Upper lobe of left lung (tissue), 4 donors: ENCODE results near the gene CHST11.

Experiments used
- CTCF ChIP-seq, 6 experiments: fragments of 450-650 bp in 4 of 6; fragments of 200-600 bp in 2 of 6; sonication (generic) in 2 of 6; IDR thresholded peaks; one replicate each; pipeline ENCODE4 v1.5.1; 2016 to 2019; ENCODE audit warnings: antibody characterized with exemption in 6 of 6
- POLR2A ChIP-seq, 4 donors: fragments of 450-650 bp; IDR thresholded peaks; one replicate each; pipeline ENCODE4 v1.5.1; 2016 to 2017; ENCODE audit warnings: antibody characterized with exemption in 4 of 4, mild to moderate bottlenecking in 2 of 4
- POLR2AphosphoS5 ChIP-seq, 2 donors: sonication (generic); formaldehyde crosslinking; IDR thresholded peaks; one replicate each; pipeline ENCODE4 v1.5.1; 2017; ENCODE audit warnings: antibody characterized with exemption in 2 of 2

DNA sequence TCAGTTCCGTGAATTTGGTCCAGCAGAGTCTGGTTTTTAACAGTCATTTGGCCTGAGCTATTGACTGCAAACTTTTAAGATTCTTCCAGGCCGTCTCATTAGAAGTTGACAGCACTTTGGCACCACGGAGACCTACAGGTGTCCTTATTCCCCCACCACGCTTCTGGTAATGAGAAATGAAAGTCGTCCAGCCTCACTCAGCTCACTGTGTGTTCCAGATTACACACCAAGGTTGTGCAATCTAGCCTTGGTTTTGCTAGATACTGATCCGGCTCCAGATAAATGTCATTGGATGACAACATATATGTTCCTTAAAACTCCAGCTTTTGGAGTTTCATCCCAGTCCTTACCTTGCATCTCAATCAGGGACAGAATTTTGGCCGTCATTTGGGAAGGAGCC is 210.4 kb downstream of the CHST11 start:
- TF ChIP-seq CTCF (IDR thresholded peaks at IDR 0.05) (no peak), POLR2A (IDR thresholded peaks at IDR 0.05) (no peak), POLR2AphosphoS5 (IDR thresholded peaks at IDR 0.05) (peak; percentile 38 to 46)
